ENCODE data around the gene ITGA6. TPM values are rescaled to one million over a fixed set of nuclear protein-coding genes. Genes with fewer than 3 reads are reported as not detected.
A peak's percentile ranks its signal among the peaks of the same experiment; 100 is the strongest.

ITGA6 gene
- total and polyA plus RNA-seq, 4 donors: 58.2 to 113 (median 88.8) TPM

- no peaks in the 10 kb centered on the region for H3K36me3 ChIP-seq (ENCODE audit: control insufficient read depth, insufficient read depth, low read length)
- no CpG with 5 or more reads among the region's 2 CpGs for WGBS (ENCODE audit: insufficient coverage)
- no peak for DNase-seq (ENCODE audit: low read depth in 4 of 6, low spot score in 6 of 6)
- no peak overlapping the region for H3K4me3 ChIP-seq (ENCODE audit: low read depth, low read length)
- H3K9me3 ChIP-seq (ENCODE audit: control insufficient read depth, insufficient read depth, low read length): no peaks in the 10 kb centered on the region
- H3K27ac ChIP-seq (ENCODE audit: low read depth, low read length): no peak overlapping the region
- H3K27me3 ChIP-seq (ENCODE audit: control insufficient read depth, insufficient read depth, low read length): no peaks in the 10 kb centered on the region
- peaks cover 13% of the 10 kb centered on the region for H3K4me1 ChIP-seq (ENCODE audit: control insufficient read depth, insufficient read depth, low read length)
Measured at GRCh38 chr2:172398440-172398839, 28.9 kb upstream of the ITGA6 start.

GRCh38 chr2:172399765-172400164 is 27.6 kb upstream of the ITGA6 start:
- H3K9me3 ChIP-seq (ENCODE audit: control insufficient read depth, insufficient read depth, low read length): no peaks in the 10 kb centered on the region
- no peak for DNase-seq (ENCODE audit: low read depth in 4 of 6, low spot score in 6 of 6)
- peaks cover 14% of the 10 kb centered on the region for H3K4me1 ChIP-seq (ENCODE audit: control insufficient read depth, insufficient read depth, low read length)
- no peak overlapping the region for H3K27ac ChIP-seq (ENCODE audit: low read depth, low read length)
- WGBS (ENCODE audit: insufficient coverage): 90% methylated on average over 4 of the region's 5 CpGs
- no peak overlapping the region for H3K4me3 ChIP-seq (ENCODE audit: low read depth, low read length)
- no peaks in the 10 kb centered on the region for H3K27me3 ChIP-seq (ENCODE audit: control insufficient read depth, insufficient read depth, low read length)
- no peaks in the 10 kb centered on the region for H3K36me3 ChIP-seq (ENCODE audit: control insufficient read depth, insufficient read depth, low read length)

GRCh38 chr2:172402198-172402597 is 25.2 kb upstream of the ITGA6 start:
- Histone ChIP-seq H3K27ac (ENCODE audit: low read depth, low read length) (no peak overlapping the region), H3K27me3 (ENCODE audit: control insufficient read depth, insufficient read depth, low read length) (no peaks in the 10 kb centered on the region), H3K4me1 (ENCODE audit: control insufficient read depth, insufficient read depth, low read length) (peaks cover 12% of the 10 kb centered on the region), H3K36me3 (ENCODE audit: control insufficient read depth, insufficient read depth, low read length) (no peaks in the 10 kb centered on the region), H3K4me3 (ENCODE audit: low read depth, low read length) (no peak overlapping the region), H3K9me3 (ENCODE audit: control insufficient read depth, insufficient read depth, low read length) (no peaks in the 10 kb centered on the region)
- no CpG with 5 or more reads among the region's 1 CpG for WGBS (ENCODE audit: insufficient coverage)
- DNase-seq (ENCODE audit: low read depth in 4 of 6, low spot score in 6 of 6): no peak

GRCh38 chr2:172403402-172403801 is 24.0 kb upstream of the ITGA6 start:
- peaks cover 7% of the 10 kb centered on the region for H3K4me1 ChIP-seq (ENCODE audit: control insufficient read depth, insufficient read depth, low read length)
- peak overlapping the region; percentile 78 for H3K27ac ChIP-seq (ENCODE audit: low read depth, low read length)

GRCh38 chr2:172403881-172404468 is 23.4 kb upstream of the ITGA6 start:
- peak in 1 of 6 donors; percentile 70 for DNase-seq (ENCODE audit: low read depth in 4 of 6, low spot score in 6 of 6)
- no peaks in the 10 kb centered on the region for H3K9me3 ChIP-seq (ENCODE audit: control insufficient read depth, insufficient read depth, low read length)
- H3K36me3 ChIP-seq (ENCODE audit: control insufficient read depth, insufficient read depth, low read length): no peaks in the 10 kb centered on the region
- H3K4me3 ChIP-seq (ENCODE audit: low read depth, low read length): no peak overlapping the region
- peak overlapping the region; percentile 78 for H3K27ac ChIP-seq (ENCODE audit: low read depth, low read length)
- H3K4me1 ChIP-seq (ENCODE audit: control insufficient read depth, insufficient read depth, low read length): peaks cover 5% of the 10 kb centered on the region
- H3K27me3 ChIP-seq (ENCODE audit: control insufficient read depth, insufficient read depth, low read length): no peaks in the 10 kb centered on the region
- no CpG with 5 or more reads among the region's 5 CpGs for WGBS (ENCODE audit: insufficient coverage)

More at GRCh38 chr2:172403402-172403801, 24.0 kb upstream of the ITGA6 start:
- Histone ChIP-seq H3K36me3 (ENCODE audit: control insufficient read depth, insufficient read depth, low read length) (no peaks in the 10 kb centered on the region), H3K27me3 (ENCODE audit: control insufficient read depth, insufficient read depth, low read length) (no peaks in the 10 kb centered on the region), H3K9me3 (ENCODE audit: control insufficient read depth, insufficient read depth, low read length) (no peaks in the 10 kb centered on the region), H3K4me3 (ENCODE audit: low read depth, low read length) (no peak overlapping the region)
- DNase-seq (ENCODE audit: low read depth in 4 of 6, low spot score in 6 of 6): no peak
- 95% methylated on average over 4 of the region's 4 CpGs for WGBS (ENCODE audit: insufficient coverage)

- H3K4me3 ChIP-seq (ENCODE audit: low read depth, low read length): no peak overlapping the region
- peak in 2 of 6 donors; percentile 38 to 74 for DNase-seq (ENCODE audit: low read depth in 4 of 6, low spot score in 6 of 6)
- peak overlapping the region; percentile 19 for H3K27ac ChIP-seq (ENCODE audit: low read depth, low read length)
- WGBS (ENCODE audit: insufficient coverage): no CpG with 5 or more reads among the region's 1 CpG
- no peaks in the 10 kb centered on the region for H3K27me3 ChIP-seq (ENCODE audit: control insufficient read depth, insufficient read depth, low read length)
- peaks cover 5% of the 10 kb centered on the region for H3K4me1 ChIP-seq (ENCODE audit: control insufficient read depth, insufficient read depth, low read length)
- H3K9me3 ChIP-seq (ENCODE audit: control insufficient read depth, insufficient read depth, low read length): no peaks in the 10 kb centered on the region
- no peaks in the 10 kb centered on the region for H3K36me3 ChIP-seq (ENCODE audit: control insufficient read depth, insufficient read depth, low read length)
Measured at GRCh38 chr2:172404824-172405223, 22.6 kb upstream of the ITGA6 start.

- no peak for DNase-seq (ENCODE audit: low read depth in 4 of 6, low spot score in 6 of 6)
- no peaks in the 10 kb centered on the region for H3K27me3 ChIP-seq (ENCODE audit: control insufficient read depth, insufficient read depth, low read length)
- H3K9me3 ChIP-seq (ENCODE audit: control insufficient read depth, insufficient read depth, low read length): no peaks in the 10 kb centered on the region
- H3K36me3 ChIP-seq (ENCODE audit: control insufficient read depth, insufficient read depth, low read length): no peaks in the 10 kb centered on the region
- 100% methylated on average over 3 of the region's 4 CpGs for WGBS (ENCODE audit: insufficient coverage)
- H3K4me1 ChIP-seq (ENCODE audit: control insufficient read depth, insufficient read depth, low read length): peaks cover 5% of the 10 kb centered on the region
- peak overlapping the region; percentile 19 for H3K27ac ChIP-seq (ENCODE audit: low read depth, low read length)
- no peak overlapping the region for H3K4me3 ChIP-seq (ENCODE audit: low read depth, low read length)
Measured at GRCh38 chr2:172405673-172406072, 21.7 kb upstream of the ITGA6 start.

- peak in 1 of 6 donors; percentile 27 for DNase-seq (ENCODE audit: low read depth in 4 of 6, low spot score in 6 of 6)
- Histone ChIP-seq H3K27ac (ENCODE audit: low read depth, low read length) (no peak overlapping the region), H3K27me3 (ENCODE audit: control insufficient read depth, insufficient read depth, low read length) (no peaks in the 10 kb centered on the region), H3K4me1 (ENCODE audit: control insufficient read depth, insufficient read depth, low read length) (peaks cover 3% of the 10 kb centered on the region), H3K9me3 (ENCODE audit: control insufficient read depth, insufficient read depth, low read length) (no peaks in the 10 kb centered on the region), H3K4me3 (ENCODE audit: low read depth, low read length) (no peak overlapping the region), H3K36me3 (ENCODE audit: control insufficient read depth, insufficient read depth, low read length) (no peaks in the 10 kb centered on the region)
- 57% methylated on average over 2 of the region's 4 CpGs for WGBS (ENCODE audit: insufficient coverage)
Measured at GRCh38 chr2:172408143-172408766, 19.1 kb upstream of the ITGA6 start.

GRCh38 chr2:172409042-172409441 is 18.3 kb upstream of the ITGA6 start:
- Histone ChIP-seq H3K4me1 (ENCODE audit: control insufficient read depth, insufficient read depth, low read length) (no peaks in the 10 kb centered on the region), H3K4me3 (ENCODE audit: low read depth, low read length) (no peak overlapping the region), H3K27me3 (ENCODE audit: control insufficient read depth, insufficient read depth, low read length) (no peaks in the 10 kb centered on the region), H3K36me3 (ENCODE audit: control insufficient read depth, insufficient read depth, low read length) (no peaks in the 10 kb centered on the region), H3K27ac (ENCODE audit: low read depth, low read length) (no peak overlapping the region), H3K9me3 (ENCODE audit: control insufficient read depth, insufficient read depth, low read length) (no peaks in the 10 kb centered on the region)
- no CpG with 5 or more reads among the region's 1 CpG for WGBS (ENCODE audit: insufficient coverage)
- no peak for DNase-seq (ENCODE audit: low read depth in 4 of 6, low spot score in 6 of 6)

GRCh38 chr2:172412984-172413492 is 14.3 kb upstream of the ITGA6 start:
- H3K4me1 ChIP-seq (ENCODE audit: control insufficient read depth, insufficient read depth, low read length): no peaks in the 10 kb centered on the region
- no peak overlapping the region for H3K27ac ChIP-seq (ENCODE audit: low read depth, low read length)
- H3K36me3 ChIP-seq (ENCODE audit: control insufficient read depth, insufficient read depth, low read length): no peaks in the 10 kb centered on the region
- DNase-seq (ENCODE audit: low read depth in 4 of 6, low spot score in 6 of 6): peak in 1 of 6 donors; percentile 54
- WGBS (ENCODE audit: insufficient coverage): 43% methylated on average over 4 of the region's 5 CpGs
- no peaks in the 10 kb centered on the region for H3K9me3 ChIP-seq (ENCODE audit: control insufficient read depth, insufficient read depth, low read length)
- H3K4me3 ChIP-seq (ENCODE audit: low read depth, low read length): no peak overlapping the region
- no peaks in the 10 kb centered on the region for H3K27me3 ChIP-seq (ENCODE audit: control insufficient read depth, insufficient read depth, low read length)
